ENCODE results near the gene LRRFIP2.
"Not testable (repeated sequence)": the region's sequence is repeated elsewhere in the genome, so short reads cannot be mapped to it uniquely, and the experiment has no call there.

LRRFIP2 gene

DNA sequence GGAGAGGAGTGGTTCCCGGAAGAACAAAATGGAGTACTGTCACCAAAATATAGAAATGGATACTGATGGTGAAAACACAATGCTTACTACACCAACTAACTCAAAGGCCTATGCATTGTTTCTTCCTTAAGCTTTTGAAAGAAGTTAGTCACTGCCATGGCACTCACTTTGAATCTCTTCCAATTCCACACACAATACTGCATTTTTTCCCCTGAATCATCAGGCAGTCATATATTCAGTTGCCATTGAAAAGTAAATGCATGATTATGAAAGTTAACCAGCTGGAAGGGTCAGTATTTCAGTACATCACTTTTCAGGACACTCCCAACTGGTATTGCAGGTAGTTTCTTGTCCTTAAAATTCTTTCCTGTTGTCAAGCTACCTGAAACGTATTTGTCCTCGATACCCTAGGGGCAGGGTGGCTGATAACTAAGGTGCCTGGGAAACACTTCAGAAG is 9.0 kb upstream of the LRRFIP2 start:
- DNase-seq: no peak

DNA sequence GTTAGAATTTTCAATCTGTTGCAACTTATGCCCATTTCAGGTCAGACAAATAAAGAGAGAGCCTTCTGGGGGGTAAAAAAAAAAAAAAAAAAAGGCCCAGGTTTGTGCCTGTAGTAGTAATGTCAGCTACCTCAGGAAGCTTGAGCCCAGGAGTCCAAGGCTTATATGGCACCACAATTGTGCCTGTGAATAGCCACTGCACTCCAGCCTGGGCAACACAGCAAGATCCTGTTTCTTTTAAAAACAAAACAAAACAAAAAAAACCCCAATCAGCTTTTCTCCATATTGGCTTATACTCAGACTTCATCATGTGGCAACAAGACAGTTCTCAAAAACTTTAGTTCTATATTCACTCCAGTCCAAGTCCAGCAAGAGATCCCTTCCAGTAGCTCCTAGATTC is 8.4 kb upstream of the LRRFIP2 start:
- no peak for DNase-seq

DNA sequence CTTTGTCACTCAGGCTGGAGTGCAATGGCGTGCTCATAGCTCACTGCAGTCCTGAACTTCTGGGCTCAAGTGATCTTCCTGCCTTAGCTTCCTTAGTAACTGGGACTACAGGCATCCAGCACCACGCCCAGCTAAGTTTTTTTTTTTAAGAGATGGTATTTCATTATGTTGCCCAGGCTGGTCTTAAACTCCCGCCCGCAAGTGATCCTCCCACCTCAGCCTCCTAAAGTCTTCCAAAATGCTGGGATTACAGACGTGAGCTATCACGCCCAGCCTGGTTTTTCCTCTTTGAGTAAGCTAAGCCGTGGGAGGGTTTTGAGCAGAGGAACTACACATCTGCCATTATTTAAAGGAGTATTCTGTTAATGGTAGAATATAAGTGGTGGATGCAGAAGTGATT is 7.4 kb upstream of the LRRFIP2 start:
- no peak for DNase-seq

DNA sequence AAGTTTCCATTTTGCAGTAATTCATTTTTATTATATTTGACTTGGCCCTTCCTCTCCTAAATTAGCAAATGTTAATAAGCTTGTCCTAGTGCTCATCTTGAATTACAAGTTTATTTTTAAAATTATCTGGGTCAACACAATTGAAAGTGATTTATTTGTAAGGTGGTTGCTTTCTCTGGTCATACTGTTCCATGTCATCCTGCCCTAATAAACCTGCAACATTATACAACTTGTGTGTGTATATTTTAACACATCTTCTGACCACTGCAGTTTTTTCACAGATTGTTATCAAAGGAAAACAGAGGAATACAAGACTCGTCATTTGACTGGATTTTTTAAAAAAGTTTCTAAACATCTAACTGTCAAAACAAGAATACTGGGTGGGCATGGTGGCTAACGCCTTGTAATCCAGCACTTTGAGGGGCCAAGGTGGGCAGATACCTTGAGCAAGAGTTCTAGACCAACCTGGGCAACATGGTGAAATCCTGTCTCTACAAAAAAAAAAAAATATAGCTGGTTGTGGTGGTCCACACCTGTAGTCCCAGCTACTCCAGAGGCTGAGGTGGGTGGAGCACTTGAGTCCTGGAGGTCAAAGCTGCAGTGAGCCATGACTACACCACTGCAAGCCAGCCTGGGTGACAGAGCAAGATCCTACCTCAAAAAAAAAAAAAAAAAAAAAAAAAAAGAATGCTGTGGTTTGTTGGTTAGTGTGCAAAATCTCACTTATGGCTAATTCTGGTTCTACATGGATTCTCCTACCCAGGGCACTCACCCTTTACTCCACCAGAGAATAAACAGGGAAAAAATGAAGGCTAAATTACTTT is 5.0 kb upstream of the LRRFIP2 start:
- no peak for DNase-seq

DNA sequence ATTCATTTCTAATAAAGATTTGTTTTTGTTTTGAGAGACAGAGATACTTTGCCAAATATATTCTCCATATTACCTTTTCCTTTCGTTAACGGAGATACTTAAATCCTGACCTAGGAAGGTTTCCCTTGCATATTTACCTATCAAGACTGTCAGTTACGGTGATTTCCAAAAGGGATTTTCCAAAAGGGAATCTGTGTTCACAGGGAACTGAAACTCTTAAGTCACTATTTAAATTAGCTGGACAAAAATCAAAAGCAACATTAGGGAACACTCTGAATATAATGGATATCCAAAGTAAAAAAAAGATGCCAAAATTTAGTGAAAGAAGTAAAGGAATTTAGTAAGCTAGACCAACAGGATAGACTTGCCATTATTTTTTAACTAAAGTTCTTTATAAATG is 576 bp downstream of the LRRFIP2 start:
- no peak for DNase-seq

DNA sequence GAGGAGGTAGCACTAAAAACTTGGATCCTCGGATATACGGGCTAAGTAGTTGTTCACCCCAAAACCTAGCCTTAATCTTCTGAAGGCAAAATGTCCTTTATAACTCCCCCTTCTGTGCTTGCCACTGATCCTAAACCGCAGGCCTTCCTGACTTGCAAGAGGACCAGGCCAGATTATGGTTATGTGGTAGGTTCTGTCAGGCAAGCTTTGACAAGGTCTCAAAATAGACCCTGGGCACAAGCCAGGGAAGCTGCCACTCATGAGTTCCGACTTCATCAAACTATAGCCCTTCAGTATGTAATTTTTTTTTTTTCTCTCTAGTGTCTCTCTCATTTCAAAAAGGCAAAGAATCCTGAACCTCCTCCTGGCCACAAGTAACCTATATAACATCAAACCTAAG is 3.2 kb downstream of the LRRFIP2 start:
- peak; percentile 84 for DNase-seq

DNA sequence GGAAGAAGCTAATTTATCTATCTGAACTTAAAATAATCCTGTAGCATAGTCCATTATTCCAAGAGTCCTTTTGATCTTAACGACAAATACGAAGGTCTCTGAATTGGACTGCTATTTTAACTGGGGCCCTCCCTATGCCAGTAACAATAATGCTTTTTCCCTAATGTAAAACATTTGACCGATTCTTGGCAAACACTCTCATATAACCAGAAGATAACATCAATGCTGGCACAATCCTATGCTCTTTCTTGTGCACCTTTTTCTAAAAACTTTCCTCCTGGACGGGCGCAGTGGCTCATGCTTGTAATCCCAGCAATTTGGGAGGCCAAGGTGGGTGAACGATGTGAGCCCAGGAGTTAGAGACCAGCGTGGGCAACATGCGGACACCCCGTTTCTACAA is 3.9 kb downstream of the LRRFIP2 start:
- DNase-seq: no peak

DNA sequence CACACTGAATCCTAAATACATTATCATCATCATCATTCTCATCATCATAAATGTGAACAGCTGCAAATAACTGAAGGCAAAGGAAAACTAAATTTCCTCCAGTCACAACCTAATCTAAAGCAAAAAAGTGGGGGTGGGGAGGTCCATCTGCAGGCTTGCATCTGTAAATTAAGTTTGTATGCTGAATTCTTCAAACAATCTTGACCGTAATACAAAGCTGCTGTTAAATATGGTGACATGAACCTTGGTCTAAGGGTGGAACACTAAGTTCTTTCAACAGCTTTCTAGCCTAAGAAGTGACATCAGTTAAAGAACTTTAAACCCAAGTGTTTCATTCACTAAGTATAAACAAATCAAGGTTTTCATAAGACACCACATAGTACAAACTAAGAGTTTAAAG is 4.3 kb downstream of the LRRFIP2 start:
- DNase-seq: no peak

DNA sequence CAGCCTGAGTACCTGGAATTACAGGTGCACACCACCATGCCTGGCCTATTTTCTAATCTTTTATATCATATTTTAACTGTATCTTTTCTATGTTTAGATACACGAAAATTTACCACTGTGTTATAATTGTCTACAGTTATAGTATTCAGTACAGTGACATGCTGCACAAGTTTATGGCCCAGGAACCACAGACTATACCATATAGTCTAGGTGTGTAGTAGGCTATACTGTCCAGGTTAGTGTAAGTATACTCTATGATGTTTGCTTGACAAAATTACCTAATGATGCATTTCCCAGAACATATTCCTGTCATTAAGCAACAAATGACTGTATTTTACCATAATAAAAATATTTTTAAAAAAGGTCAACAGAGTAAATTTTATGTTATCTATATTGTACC is 5.5 kb downstream of the LRRFIP2 start:
- no peak for DNase-seq

DNA sequence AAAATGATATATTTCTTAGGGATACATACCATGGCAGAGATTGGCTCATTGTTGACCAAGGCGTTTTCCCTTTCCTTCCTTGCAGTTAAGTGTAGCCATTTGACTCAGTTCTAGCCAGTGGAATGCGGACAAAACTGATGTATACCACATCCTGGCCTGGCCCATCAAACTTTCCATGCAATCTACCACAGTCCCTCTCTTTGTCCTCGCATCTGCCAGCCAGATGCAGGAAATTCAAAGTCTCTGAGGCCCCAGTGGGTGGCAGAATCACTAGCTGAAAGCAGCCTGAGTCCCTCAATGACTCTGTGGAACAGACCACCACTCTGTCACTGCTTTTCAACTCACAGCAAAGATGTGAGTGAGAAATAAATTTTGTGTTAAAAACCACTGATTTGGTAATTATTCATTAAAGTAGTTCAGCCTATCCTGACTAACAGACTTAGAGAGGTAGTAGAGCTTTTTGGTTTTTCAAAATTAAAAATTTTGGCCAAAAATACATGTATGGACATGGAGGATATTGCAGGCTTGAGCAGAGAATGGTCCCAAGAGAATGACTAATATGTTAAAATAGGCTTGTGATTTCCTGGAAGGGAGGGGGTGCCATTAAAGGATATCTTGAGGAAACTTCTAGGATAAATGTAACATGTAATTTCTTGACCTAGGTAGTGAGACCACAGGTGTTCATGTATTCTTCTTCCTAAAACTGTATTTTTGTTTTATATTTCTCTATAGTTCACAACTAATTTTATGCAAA is 10.9 kb downstream of the LRRFIP2 start:
- DNase-seq: no peak

DNA sequence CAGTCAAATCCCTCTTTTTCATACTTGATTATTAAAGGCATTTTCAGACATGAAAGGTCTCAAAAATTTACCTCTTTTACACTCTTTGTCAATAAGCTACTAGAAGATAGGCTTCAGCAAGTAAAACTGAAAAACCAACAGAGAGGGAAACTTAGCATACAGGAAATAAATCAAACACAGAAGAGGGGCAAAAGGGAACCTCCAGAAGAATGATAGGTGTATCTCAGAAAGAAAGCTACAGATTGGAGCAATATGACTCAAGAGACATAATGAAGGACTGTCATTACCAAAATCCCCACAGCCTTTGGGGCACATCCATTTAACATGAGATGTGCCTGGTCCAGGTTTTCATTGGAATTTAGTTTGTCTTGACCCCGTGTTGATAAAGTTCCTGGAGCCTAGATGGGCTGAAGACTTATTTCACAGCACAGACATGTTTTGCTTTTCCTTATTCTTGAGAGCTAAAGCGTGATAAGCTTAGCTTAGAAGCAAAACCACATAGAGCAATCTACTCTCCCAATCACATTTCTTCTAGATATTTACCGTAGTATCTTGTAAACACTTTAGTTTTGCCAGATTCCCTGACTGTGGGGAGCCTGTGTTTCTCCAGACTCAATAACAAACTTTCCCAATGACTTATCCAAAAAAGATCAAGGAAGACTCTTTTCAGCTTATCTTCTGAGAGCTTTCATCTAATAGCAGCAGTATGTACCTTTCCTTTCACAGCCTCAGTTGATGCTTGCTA is 11.7 kb downstream of the LRRFIP2 start:
- no peak for DNase-seq

DNA sequence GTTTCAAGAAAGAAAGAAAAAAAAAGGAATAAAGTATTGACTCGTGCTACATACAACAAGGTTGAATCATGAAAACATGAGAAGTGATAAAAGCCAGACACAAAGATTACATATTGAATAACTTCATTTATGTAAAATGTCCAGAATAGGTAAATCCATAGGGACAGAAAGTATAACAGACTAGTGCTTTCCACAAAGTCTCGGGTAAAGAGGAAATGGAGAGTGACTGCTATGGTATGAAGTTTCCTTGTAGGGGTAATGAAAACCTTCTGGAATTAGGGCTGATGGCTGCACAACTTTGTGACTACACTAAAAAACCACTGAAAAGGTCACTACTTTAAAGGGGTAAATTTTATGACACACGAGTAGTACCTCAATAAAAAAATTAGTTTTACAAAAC is 13.0 kb downstream of the LRRFIP2 start:
- DNase-seq: no peak

DNA sequence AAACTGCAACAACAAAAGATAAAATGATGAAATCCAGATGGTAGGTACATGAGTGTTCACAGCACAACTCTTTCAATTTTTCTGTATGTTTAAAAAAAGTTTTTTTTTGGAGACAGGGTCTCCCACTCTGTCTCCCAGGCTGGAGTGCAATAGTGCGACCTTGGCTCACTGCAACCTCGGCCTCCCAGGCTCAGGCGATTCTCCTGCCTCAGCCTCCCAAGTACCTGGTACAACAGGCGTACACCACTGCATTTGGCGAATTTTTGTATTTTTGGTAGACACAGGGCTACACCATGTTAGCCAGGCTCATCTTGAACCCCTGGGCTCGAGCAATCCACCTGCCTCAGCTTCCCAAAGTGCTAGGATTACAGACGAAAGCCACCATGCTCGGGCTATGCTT is 18.6 kb downstream of the LRRFIP2 start:
- no peak for DNase-seq

DNA sequence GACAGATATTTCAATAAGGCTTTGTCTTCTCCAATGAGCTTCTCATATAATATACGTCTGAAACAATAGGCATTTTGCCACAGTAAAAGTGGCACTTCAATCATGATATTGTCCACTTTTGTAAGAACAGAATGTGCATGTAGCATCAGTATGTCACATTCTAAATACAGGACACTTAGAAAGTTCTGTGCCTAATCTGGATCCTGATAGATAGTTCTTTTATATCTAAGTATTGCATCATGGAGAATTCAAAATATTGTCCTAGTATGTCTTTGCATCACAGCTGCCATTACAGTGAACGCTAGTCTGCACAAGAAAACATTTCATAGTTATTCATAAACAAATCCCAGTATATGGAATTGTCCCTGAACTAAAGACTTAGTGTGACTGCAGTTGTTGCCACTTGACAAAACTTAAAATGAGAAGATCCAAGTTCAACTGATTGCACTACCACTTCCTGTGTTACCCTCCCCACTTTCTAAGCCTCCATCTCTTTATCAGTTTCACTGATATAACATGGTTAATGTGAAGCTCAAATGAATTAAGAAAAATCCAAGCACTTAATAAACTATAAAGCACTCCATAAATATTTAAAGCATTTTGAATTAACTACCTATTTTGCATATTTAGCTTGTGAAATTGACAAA is 19.6 kb downstream of the LRRFIP2 start:
- DNase-seq: no peak

DNA sequence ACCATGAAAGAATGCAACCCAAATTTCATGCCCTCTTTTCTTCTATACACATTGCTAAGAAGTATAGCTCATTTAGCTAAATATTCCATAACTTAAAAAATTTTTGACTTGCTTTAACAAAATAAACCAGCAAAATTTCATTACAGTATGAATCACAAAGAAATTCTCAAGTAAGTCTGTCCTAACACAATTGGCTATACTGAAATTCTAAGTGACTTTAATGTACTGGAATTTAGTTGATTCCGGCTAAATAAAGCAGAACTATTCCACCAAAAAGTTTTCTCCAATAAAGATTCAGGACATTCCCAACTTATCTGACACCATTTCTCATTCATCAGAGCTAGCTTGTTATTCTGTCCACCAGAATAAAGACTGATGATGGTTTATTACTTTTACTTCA is 23.8 kb downstream of the LRRFIP2 start:
- no peak for DNase-seq

DNA sequence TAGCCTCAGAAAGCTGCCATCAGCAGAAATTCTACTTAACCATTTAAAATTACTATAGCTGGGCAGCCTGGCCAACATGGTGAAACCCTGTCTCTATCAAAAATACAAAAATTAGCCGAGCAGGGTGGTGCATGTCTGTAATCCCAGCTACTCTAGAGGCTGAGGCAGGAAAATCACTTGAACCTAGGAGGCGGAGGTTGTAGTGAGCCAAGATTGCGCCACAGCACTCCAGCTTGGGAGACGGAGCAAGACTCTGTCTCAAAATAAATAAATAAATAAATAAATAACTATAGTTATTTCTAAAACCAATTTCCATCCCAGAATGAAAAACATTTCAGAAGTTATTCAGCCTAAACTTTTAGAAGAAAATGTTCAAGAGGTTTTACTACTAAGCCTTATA is 25.1 kb downstream of the LRRFIP2 start:
- DNase-seq: no peak

DNA sequence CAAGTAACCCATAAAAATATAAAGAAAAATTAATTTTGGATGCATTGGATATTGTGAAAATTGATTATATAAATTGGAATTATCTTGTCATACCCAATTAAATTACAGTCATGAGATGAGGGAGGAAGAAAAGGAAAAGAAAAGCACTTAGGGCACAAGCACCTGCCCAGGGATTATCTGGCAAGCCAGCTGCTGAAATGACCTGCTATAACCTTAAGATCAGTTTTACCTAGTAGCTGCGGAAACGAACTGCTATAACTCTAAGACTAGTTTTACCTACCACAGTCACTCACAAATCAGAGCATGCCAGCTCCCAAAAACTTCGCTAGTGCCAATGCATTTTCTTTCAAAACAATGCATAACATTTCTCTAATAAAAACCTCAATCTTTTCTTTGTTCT is 26.2 kb downstream of the LRRFIP2 start:
- no peak for DNase-seq

DNA sequence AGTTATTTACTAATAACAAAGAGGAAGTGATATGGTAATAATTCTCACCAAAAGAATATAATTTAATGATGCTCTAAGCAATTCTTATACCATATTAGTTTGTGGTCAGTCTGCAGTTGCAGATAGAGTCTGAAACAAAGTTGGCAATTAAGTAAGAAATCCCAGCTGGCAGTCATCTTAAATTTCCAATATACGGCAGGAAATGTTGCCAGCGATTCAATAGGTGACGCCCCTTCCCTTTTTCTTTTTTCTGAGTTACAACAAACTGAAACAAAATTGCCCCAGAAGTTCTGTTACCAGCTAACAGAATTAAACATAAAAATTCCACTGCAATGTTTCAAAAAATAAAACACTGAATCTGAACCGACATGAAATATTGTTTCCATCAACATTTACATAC is 26.7 kb downstream of the LRRFIP2 start:
- DNase-seq: no peak

DNA sequence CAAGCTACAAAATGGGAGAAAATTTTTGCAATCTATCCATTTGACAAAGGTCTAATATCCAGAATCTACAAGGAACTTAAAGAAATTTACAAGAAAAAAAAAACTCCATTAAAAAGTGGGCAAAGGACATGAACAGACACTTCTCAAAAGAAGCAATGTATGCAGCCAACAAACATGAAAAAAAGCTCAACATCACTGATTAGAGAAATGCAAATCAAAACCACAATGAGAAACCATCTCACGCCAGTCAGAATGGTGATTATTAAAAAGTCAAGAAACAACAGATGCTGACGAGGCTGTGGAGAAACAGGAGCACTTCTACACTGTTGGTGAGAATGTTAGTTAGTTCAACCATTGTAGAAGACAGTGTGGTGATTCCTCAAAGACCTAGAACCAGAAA is 27.5 kb downstream of the LRRFIP2 start:
- not testable (repeated sequence) for DNase-seq

DNA sequence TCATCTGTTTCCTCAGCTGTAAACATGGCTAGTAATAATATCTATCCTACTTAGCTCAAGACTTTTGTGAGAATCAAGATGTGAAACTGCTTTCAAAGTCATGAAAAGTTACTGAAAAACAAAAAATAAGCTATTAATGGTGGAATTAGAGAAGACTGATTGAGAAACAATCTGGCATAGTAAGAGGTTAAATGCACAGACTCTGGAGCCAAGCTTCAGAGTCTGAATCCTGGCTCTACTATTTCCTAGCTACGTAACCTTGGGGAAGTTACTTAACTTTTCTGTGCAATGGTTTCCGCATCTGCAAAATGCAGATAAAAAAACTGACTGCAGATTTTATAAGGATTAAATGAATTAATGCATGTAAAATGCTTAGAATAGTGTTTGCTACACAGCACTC is 28.8 kb downstream of the LRRFIP2 start:
- DNase-seq: no peak

DNA sequence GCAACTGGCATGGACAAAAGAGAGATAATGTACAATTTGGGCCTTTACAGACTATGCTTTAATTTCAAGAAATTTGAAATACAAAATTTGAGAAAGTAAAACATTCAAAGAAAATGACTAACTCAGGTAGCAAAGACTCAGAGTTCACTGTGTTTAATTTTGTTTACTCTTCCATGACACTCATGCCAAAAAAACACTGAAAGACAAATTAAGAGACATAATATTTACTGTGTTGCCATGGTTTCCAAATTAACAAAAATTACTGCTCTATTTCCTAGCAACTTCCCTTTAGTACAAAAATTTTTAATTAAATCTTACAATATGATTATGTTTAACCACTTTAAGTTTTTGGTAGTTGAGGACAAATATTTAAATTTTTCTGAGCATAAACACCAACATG is 29.6 kb downstream of the LRRFIP2 start:
- DNase-seq: no peak

DNA sequence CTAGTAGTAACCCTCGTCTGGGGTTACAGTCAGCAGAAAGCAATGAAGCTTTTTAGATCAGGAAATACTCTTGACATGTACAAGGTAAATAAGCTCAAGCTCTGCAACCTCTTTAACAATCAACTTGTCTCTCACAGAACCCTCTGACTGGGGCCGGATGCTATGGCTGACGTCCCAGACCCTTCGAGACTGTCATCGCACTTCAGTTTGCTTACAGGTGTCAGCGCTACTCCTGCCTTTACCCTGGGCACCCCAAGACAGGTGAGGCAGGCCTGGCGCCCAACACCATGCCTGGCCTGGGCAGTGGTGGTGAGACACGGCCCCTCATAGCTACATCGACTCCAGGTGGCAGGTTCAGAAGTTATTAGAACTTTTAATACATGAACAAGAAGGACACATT is 30.6 kb downstream of the LRRFIP2 start:
- DNase-seq: no peak

DNA sequence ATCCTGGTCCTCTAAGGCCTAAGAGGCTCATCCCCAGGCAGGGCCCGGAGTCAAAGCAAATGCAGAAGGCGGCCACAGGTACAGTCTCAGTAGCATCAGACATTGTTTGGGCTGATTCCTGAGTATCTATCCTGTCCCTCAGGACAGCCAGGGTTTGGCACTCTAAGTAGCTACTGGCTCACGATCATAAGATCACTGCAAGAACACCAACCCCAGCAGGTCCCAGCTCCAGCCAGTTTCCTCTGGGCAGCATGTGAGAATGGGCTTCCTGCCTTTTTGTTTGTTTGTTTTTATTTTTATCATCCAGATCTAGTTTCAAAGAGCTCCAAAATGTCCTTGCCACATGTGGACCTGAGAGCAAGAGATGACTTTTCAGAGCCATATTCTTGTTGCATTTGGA is 32.7 kb downstream of the LRRFIP2 start:
- no peak for DNase-seq

Measured in hematopoietic multipotent progenitor cell treated with erythropoietin and hydrocortisone succinate and interleukin-3 and kit ligand, for 8 days (in vitro differentiated cells).